HepG2 (cell line): ENCODE measurements around the gene LRRC45.

ENCODE experiments used
- BHLHE40 ChIP-seq: IDR thresholded peaks from 2 replicates; pipeline ENCODE4 v1.6.1; 2011; ENCODE audit warnings: low read length, improper control_type of control experiment
- DRAP1 ChIP-seq: IDR thresholded peaks from 2 replicates; pipeline ENCODE4 v1.6.1; 2016; ENCODE audit warnings: missing genetic modification reagents, missing compliant biosample characterization
- JUN ChIP-seq: sonication (generic); formaldehyde crosslinking; IDR thresholded peaks from 2 replicates; pipeline ENCODE4 v1.4.0; 2020; ENCODE audit warnings: mild to moderate bottlenecking, missing genetic modification reagents
- POLR2A ChIP-seq, 2 experiments: IDR thresholded peaks; 2 replicates each; pipeline ENCODE4 v1.6.1; 2011; ENCODE audit warnings: low read depth in 2 of 2, low read length in 2 of 2, mild to moderate bottlenecking in 1 of 2, moderate library complexity in 1 of 2; ENCODE audit not compliant: insufficient read depth in 1 of 2
- STAT5B ChIP-seq: sonication (generic); formaldehyde crosslinking; IDR thresholded peaks from 2 replicates; pipeline ENCODE4 v1.4.0; 2020; ENCODE audit warnings: missing genetic modification reagents
- ZNF512 ChIP-seq: sonication (generic); formaldehyde crosslinking; IDR thresholded peaks from 2 replicates; pipeline ENCODE4 v1.4.0; 2020; ENCODE audit warnings: mild to moderate bottlenecking, missing genetic modification reagents
- TF ChIP-seq, protein P1 (sequence below): sonication (generic); formaldehyde crosslinking; conservative IDR thresholded peaks from 2 replicates; pipeline ENCODE4 v1.4.0; 2020; ENCODE audit warnings: missing genetic modification reagents
- TF ChIP-seq, protein P2 (sequence below): fragments of 450-650 bp; IDR thresholded peaks from 2 replicates; pipeline ENCODE4 v1.6.1; 2016

DNA sequence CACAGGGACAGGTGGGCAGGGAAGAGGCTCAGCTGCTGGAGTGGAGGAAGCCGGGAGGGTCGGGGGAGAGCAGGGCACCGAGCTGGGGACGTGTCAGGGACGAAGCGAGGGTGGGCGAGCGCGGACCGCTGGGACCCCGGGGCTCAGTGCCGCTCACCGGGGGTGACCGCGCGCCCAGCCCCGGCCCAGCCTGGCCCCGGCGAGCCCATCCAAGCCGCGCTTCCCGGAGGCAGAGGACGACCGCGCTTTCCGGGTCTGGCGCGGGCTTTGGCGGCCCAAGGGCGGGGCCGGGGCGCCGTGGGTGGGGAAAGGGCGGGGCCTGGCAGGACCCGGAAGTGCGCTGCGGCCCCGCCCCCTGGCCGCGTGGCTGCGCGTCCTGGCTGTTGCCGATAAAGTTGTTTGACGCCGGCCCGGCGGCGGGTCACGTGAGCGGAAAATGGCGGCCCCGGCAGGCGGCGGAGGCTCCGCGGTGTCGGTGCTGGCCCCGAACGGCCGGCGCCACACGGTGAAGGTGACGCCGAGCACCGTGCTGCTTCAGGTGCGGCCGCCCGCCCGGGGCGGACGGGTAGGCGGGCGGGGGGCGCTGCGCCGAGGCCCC lies 45.8 kb upstream of the LRRC45 start, which contains the start of gene ASPSCR1:
- TF ChIP-seq, protein P1, sequence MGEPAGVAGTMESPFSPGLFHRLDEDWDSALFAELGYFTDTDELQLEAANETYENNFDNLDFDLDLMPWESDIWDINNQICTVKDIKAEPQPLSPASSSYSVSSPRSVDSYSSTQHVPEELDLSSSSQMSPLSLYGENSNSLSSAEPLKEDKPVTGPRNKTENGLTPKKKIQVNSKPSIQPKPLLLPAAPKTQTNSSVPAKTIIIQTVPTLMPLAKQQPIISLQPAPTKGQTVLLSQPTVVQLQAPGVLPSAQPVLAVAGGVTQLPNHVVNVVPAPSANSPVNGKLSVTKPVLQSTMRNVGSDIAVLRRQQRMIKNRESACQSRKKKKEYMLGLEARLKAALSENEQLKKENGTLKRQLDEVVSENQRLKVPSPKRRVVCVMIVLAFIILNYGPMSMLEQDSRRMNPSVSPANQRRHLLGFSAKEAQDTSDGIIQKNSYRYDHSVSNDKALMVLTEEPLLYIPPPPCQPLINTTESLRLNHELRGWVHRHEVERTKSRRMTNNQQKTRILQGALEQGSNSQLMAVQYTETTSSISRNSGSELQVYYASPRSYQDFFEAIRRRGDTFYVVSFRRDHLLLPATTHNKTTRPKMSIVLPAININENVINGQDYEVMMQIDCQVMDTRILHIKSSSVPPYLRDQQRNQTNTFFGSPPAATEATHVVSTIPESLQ (CRISPR knock-in tag): 0 out of 2 replicates have a peak, but pooled peaks have one; percentile 43
- TF ChIP-seq STAT5B (CRISPR knock-in tag) (no peak), BHLHE40 (peak; percentile 100), JUN (CRISPR knock-in tag) (no peak), DRAP1 (CRISPR knock-in tag) (peak; percentile 46; the same call in 1 of the 2 replicates), POLR2A (IDR thresholded peaks at IDR 0.05; ENCODE audit: insufficient read depth in 1 of 2, low read depth in 2 of 2, low read length in 2 of 2) (peak; percentile 68 to 95), ZNF512 (CRISPR knock-in tag) (no peak)
- TF ChIP-seq, protein P2, sequence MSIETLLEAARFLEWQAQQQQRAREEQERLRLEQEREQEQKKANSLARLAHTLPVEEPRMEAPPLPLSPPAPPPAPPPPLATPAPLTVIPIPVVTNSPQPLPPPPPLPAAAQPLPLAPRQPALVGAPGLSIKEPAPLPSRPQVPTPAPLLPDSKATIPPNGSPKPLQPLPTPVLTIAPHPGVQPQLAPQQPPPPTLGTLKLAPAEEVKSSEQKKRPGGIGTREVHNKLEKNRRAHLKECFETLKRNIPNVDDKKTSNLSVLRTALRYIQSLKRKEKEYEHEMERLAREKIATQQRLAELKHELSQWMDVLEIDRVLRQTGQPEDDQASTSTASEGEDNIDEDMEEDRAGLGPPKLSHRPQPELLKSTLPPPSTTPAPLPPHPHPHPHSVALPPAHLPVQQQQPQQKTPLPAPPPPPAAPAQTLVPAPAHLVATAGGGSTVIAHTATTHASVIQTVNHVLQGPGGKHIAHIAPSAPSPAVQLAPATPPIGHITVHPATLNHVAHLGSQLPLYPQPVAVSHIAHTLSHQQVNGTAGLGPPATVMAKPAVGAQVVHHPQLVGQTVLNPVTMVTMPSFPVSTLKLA: peak; percentile 84
